ENCODE results near the gene TTLL5.

Gene TTLL5

DNA sequence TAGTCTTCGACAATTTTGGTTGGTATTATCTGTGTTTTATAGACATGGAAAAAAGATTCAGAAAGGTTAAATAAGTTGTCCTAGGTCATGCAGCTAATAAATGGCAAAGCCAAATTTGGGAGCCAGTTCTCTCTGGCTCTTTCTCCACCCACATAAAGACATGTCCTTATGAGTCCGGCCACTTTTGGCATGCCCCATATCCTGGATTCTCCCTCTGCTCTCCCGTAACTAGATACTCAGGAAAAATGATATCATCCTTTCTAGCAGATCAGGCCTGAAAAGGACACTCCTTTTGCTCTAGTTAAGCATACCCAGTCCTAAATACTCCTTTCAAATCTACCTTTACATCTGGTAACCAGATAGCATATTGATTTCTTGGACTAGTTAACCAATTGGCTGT is 64.4 kb downstream of the TTLL5 start:
- Histone ChIP-seq H3K4me1 (ENCODE audit: low read depth, poor library complexity, severe bottlenecking) (peaks cover 15% of the 10 kb centered on the region), H3K27ac (no peak overlapping the region), H4K20me1 (ENCODE audit: insufficient read depth) (no peaks in the 10 kb centered on the region), H3K79me2 (ENCODE audit: insufficient read depth, low read depth) (no peaks in the 10 kb centered on the region), H3K4me3 (IDR thresholded peaks at IDR 0.05; ENCODE audit: insufficient read depth, low read depth, low read length) (no peak overlapping the region), H3K36me3 (ENCODE audit: insufficient read depth) (no peaks in the 10 kb centered on the region), H3K9ac (no peak overlapping the region), H2AFZ (ENCODE audit: low read depth) (no peak overlapping the region), H3K4me2 (no peak overlapping the region), H3K27me3 (ENCODE audit: insufficient read depth, low read depth) (no peaks in the 10 kb centered on the region)
- no peak for TF ChIP-seq CTCF (conservative IDR thresholded peaks at IDR 0.05; ENCODE audit: low read depth, low read length)

- H3K27me3 ChIP-seq (ENCODE audit: insufficient read depth, low read depth) = no peaks in the 10 kb centered on the region
- no peak for TF ChIP-seq CTCF (conservative IDR thresholded peaks at IDR 0.05; ENCODE audit: low read depth, low read length)
- H3K4me1 ChIP-seq (ENCODE audit: low read depth, poor library complexity, severe bottlenecking) = peaks cover 15% of the 10 kb centered on the region
Observed at GRCh38 chr14:75726321-75726720, 65.3 kb downstream of the TTLL5 start.

GRCh38 chr14:75727124-75727523 is 66.1 kb downstream of the TTLL5 start:
- H3K9ac ChIP-seq = no peak overlapping the region
- H3K27ac ChIP-seq = no peak overlapping the region
- H3K4me3 ChIP-seq (IDR thresholded peaks at IDR 0.05; ENCODE audit: insufficient read depth, low read depth, low read length) = no peak overlapping the region
- H3K4me1 ChIP-seq (ENCODE audit: low read depth, poor library complexity, severe bottlenecking) = peaks cover 15% of the 10 kb centered on the region
- no peak overlapping the region for H2AFZ ChIP-seq (ENCODE audit: low read depth)
- no peaks in the 10 kb centered on the region for H3K36me3 ChIP-seq (ENCODE audit: insufficient read depth)
- no peak overlapping the region for H3K4me2 ChIP-seq
- no peaks in the 10 kb centered on the region for H4K20me1 ChIP-seq (ENCODE audit: insufficient read depth)
- no peaks in the 10 kb centered on the region for H3K27me3 ChIP-seq (ENCODE audit: insufficient read depth, low read depth)
- H3K79me2 ChIP-seq (ENCODE audit: insufficient read depth, low read depth) = no peaks in the 10 kb centered on the region
- no peak for TF ChIP-seq CTCF (conservative IDR thresholded peaks at IDR 0.05; ENCODE audit: low read depth, low read length)

More at GRCh38 chr14:75726321-75726720, 65.3 kb downstream of the TTLL5 start:
- no peak overlapping the region for H2AFZ ChIP-seq (ENCODE audit: low read depth)
- H3K9ac ChIP-seq = no peak overlapping the region
- no peak overlapping the region for H3K4me2 ChIP-seq
- no peaks in the 10 kb centered on the region for H3K36me3 ChIP-seq (ENCODE audit: insufficient read depth)
- H4K20me1 ChIP-seq (ENCODE audit: insufficient read depth) = no peaks in the 10 kb centered on the region
- H3K79me2 ChIP-seq (ENCODE audit: insufficient read depth, low read depth) = no peaks in the 10 kb centered on the region
- no peak overlapping the region for H3K4me3 ChIP-seq (IDR thresholded peaks at IDR 0.05; ENCODE audit: insufficient read depth, low read depth, low read length)
- H3K27ac ChIP-seq = no peak overlapping the region

GRCh38 chr14:75732888-75733287 is 71.8 kb downstream of the TTLL5 start:
- no peak overlapping the region for H3K27ac ChIP-seq
- no peaks in the 10 kb centered on the region for H3K36me3 ChIP-seq (ENCODE audit: insufficient read depth)
- H3K4me1 ChIP-seq (ENCODE audit: low read depth, poor library complexity, severe bottlenecking) = no peaks in the 10 kb centered on the region

More at GRCh38 chr14:75732888-75733287, 71.8 kb downstream of the TTLL5 start:
- H3K27me3 ChIP-seq (ENCODE audit: insufficient read depth, low read depth) = no peaks in the 10 kb centered on the region
- no peak overlapping the region for H3K9ac ChIP-seq
- no peak overlapping the region for H3K4me2 ChIP-seq
- no peaks in the 10 kb centered on the region for H4K20me1 ChIP-seq (ENCODE audit: insufficient read depth)
- no peak overlapping the region for H2AFZ ChIP-seq (ENCODE audit: low read depth)
- no peak overlapping the region for H3K4me3 ChIP-seq (IDR thresholded peaks at IDR 0.05; ENCODE audit: insufficient read depth, low read depth, low read length)
- no peak for TF ChIP-seq CTCF (conservative IDR thresholded peaks at IDR 0.05; ENCODE audit: low read depth, low read length)
- no peaks in the 10 kb centered on the region for H3K79me2 ChIP-seq (ENCODE audit: insufficient read depth, low read depth)

All from KMS-11 (cell line).